ENCODE measurements around the gene DDX5. TPM values are rescaled to one million over a fixed set of nuclear protein-coding genes. Genes with fewer than 3 reads are reported as not detected.

The DDX5 gene
- polyA plus RNA-seq, 2 of the 4 experiments (the other 2 are of a cell fraction) = 841 to 1,011 TPM

DNA sequence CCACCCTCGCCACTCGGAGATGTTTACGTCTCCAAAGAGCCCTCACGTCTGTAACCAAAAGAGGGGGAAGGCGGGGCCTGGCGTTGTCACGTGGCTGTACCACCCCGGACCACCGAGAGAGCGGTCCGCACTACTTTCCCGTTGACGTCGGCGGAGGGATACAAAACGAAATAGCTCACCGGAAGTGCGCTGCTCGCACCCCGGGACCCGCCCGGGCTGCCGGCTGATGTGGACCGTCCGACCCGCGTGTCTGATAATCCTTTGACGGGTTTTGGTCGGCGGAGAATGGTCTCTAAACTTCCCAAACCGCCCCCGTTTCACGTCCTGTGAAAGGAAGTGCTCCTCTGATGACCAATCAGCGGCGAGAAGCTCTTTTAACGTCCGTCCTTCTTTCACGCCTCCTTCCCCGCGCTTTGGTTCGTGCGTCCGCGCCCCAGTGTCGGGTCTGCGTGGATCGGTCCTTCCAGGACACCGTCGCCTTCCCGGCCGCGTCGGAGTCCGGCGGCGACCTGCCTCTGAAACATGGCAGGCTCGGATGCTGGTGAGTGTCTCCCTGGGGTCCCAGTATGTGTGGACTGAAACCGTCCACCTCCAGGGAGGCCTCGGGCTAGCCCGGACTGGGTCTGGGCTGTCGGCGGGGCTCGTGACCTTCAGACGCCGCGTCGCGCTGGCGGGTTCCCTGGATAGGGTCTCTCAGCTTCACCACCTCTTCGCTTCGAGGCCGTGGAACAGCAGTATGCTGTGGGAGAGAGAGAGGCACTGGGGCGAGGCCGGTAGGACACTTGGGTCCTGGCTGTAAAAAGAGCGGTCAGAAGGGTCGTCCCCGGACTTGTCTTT is 705 bp upstream of the DDX5 start, which contains the start of gene CEP95 (continued):
- TF ChIP-seq TP53 (CRISPR knock-in tag; IDR thresholded peaks at IDR 0.05) (peak; percentile 44; the same call in 1 of the 2 replicates), FOXS1 (CRISPR knock-in tag; IDR thresholded peaks at IDR 0.05) (no peak; the same call in 1 of the 2 replicates), EHMT2 (IDR thresholded peaks at IDR 0.05; ENCODE audit: low read depth) (no peak), MAZ (IDR thresholded peaks at IDR 0.05; ENCODE audit: borderline replicate concordance, low read depth, low read length) (no peak), EHF (CRISPR knock-in tag; IDR thresholded peaks at IDR 0.05) (0 out of 2 replicates have a peak, but pooled peaks have one; percentile 60), JUNB (IDR thresholded peaks at IDR 0.05) (no peak), MAFK (IDR thresholded peaks at IDR 0.05; ENCODE audit: partially characterized antibody) (no peak), POLR2AphosphoS2 (conservative IDR thresholded peaks at IDR 0.05; ENCODE audit: low read length) (no peak), NR3C1 (IDR thresholded peaks at IDR 0.05) (no peak), TFCP2L1 (CRISPR knock-in tag; IDR thresholded peaks at IDR 0.05) (no peak), HOXB5 (CRISPR knock-in tag; IDR thresholded peaks at IDR 0.05) (0 out of 2 replicates have a peak, but pooled peaks have one; percentile 16), NFE2L2 (conservative IDR thresholded peaks at IDR 0.05; ENCODE audit: low read length) (no peak), RCOR1 (IDR thresholded peaks at IDR 0.05; ENCODE audit: low read depth, low read length) (no peak), HEYL (CRISPR knock-in tag; IDR thresholded peaks at IDR 0.05) (no peak), ZC3H11A (IDR thresholded peaks at IDR 0.05) (no peak), RFX5 (IDR thresholded peaks at IDR 0.05) (peak; percentile 73; the same call in 1 of the 2 replicates), JUN (IDR thresholded peaks at IDR 0.05) (peak in 1 of 2 experiments; percentile 83; a peak in 4 of 5 replicates), KDM5A (IDR thresholded peaks at IDR 0.05) (peak; percentile 76)
- TF ChIP-seq, protein P1, sequence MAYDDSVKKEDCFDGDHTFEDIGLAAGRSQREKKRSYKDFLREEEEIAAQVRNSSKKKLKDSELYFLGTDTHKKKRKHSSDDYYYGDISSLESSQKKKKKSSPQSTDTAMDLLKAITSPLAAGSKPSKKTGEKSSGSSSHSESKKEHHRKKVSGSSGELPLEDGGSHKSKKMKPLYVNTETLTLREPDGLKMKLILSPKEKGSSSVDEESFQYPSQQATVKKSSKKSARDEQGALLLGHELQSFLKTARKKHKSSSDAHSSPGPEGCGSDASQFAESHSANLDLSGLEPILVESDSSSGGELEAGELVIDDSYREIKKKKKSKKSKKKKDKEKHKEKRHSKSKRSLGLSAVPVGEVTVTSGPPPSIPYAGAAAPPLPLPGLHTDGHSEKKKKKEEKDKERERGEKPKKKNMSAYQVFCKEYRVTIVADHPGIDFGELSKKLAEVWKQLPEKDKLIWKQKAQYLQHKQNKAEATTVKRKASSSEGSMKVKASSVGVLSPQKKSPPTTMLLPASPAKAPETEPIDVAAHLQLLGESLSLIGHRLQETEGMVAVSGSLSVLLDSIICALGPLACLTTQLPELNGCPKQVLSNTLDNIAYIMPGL (CRISPR knock-in tag; IDR thresholded peaks at IDR 0.05; ENCODE audit: borderline replicate concordance) = no peak
- TF ChIP-seq, protein P2, sequence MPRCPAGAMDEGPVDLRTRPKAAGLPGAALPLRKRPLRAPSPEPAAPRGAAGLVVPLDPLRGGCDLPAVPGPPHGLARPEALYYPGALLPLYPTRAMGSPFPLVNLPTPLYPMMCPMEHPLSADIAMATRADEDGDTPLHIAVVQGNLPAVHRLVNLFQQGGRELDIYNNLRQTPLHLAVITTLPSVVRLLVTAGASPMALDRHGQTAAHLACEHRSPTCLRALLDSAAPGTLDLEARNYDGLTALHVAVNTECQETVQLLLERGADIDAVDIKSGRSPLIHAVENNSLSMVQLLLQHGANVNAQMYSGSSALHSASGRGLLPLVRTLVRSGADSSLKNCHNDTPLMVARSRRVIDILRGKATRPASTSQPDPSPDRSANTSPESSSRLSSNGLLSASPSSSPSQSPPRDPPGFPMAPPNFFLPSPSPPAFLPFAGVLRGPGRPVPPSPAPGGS (IDR thresholded peaks at IDR 0.05) = no peak; the same call in 2 of the 3 replicates
- TF ChIP-seq, protein P3, sequence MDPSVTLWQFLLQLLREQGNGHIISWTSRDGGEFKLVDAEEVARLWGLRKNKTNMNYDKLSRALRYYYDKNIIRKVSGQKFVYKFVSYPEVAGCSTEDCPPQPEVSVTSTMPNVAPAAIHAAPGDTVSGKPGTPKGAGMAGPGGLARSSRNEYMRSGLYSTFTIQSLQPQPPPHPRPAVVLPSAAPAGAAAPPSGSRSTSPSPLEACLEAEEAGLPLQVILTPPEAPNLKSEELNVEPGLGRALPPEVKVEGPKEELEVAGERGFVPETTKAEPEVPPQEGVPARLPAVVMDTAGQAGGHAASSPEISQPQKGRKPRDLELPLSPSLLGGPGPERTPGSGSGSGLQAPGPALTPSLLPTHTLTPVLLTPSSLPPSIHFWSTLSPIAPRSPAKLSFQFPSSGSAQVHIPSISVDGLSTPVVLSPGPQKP (IDR thresholded peaks at IDR 0.05; ENCODE audit: low read depth, low read length) = peak; percentile 89
- TF ChIP-seq, protein P4, sequence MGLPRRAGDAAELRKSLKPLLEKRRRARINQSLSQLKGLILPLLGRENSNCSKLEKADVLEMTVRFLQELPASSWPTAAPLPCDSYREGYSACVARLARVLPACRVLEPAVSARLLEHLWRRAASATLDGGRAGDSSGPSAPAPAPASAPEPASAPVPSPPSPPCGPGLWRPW (IDR thresholded peaks at IDR 0.05) = no peak
- TF ChIP-seq, protein P5, sequence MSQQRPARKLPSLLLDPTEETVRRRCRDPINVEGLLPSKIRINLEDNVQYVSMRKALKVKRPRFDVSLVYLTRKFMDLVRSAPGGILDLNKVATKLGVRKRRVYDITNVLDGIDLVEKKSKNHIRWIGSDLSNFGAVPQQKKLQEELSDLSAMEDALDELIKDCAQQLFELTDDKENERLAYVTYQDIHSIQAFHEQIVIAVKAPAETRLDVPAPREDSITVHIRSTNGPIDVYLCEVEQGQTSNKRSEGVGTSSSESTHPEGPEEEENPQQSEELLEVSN (IDR thresholded peaks at IDR 0.05; ENCODE audit: borderline replicate concordance, low read depth) = peak; percentile 96
- TF ChIP-seq, protein P6, sequence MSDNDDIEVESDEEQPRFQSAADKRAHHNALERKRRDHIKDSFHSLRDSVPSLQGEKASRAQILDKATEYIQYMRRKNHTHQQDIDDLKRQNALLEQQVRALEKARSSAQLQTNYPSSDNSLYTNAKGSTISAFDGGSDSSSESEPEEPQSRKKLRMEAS (IDR thresholded peaks at IDR 0.05) = peak; percentile 94

Data from A549 (cell line).